Measurements from ENCODE around the gene UNC5A.
"Not testable (repeated sequence)": the region's sequence is repeated elsewhere in the genome, so short reads cannot be mapped to it uniquely, and the experiment has no call there.

UNC5A gene

DNA sequence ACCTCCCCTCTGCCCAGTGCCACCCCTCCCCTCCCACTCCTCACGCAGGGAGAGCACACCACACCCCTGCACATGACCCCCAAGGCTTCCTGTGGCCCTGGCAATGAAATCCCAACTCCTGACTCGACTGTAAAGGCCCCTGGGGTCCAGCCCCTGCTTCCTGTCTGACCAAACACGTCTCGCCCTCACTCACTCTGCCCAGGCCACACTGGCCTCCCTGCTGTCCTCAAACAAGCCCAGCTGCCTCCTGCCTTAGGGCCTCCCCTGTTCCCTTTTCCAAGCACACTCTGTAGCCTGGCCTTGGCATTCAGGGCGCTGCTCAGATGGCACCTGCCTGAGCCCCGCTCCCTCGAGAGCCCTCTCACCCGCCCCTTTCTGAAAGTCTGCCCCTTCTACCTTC lies 46.4 kb downstream of the UNC5A start:
- H3K27ac ChIP-seq, result no peak overlapping the region
- no peak overlapping the region for H3K4me3 ChIP-seq

DNA sequence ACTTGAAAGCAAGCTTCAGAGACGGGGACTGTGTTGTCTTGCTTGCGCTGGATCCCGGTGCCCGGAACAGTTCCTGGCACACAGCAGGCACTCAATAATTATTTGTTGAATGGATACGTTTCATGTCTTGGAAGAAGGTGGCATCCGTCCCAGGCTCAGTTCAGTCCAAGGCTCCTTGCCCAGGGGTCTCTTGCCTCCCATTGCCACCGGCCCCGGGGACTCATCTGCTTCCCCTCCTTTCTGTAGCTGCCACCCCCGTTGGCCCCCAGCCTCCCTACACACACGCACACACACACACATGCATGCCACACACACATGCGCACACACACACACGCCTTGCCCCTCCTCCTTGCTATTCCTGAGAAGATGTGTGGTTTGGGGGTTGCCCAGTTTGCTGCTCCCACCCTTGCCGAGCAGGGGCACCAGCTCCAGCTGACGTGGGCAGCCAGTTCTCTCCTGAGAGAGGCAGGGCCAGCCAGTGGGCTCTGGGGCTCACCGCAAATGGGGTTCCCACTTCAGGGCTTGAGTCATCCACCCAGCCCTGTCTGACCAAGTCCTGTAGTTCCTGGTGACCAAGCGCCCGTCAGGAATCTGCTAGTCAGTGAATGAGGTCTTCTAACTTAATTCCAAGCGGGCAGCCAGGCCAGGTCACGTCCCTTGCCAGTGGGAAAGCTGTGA lies 47.0 kb downstream of the UNC5A start:
- no peak overlapping the region for H3K4me3 ChIP-seq

DNA sequence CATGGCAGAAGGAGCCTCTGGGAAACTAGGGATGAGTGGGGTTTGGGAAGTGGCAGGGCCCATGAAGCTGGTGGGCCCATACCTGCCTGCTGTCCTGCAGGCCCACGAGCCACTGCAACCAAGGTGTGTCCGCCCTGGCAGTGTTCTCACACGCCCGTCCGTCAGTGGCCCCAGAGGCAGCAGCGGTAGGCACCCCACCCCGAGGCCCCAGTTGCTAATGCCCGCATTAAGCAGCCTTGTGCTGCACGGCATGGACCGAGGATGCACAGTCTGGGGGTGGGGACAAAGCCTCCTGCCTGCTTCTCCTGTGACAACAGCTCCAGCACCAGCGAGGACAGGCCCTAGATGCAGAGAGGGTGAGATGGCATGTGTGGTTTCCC lies 47.5 kb downstream of the UNC5A start:
- Histone ChIP-seq H3K27ac (no peak overlapping the region), H3K4me3 (no peak overlapping the region)

More for the DNA sequence above, 47.0 kb downstream of the UNC5A start:
- H3K27ac ChIP-seq, result no peak overlapping the region

DNA sequence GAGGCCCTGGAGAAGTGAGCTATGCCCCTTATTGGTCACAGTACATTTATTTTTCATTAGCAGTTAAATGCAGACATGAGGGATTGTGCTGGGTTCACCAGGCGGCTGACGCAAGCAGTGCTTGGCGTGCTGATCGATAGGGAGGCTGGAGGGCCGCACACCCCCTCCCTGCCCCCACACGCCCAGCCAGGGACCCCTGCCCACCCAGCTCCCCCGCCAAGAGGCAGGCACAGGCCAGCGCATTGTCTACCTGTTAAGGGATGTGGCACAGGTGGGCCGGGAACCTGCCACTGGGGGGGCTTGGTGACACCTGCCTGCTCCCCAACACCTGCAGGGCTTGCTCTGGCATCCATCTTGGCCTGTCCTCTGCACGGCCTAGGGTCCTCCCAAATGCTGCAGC lies 49.6 kb downstream of the UNC5A start:
- H3K4me3 ChIP-seq, result no peak overlapping the region
- no peak overlapping the region for H3K27ac ChIP-seq

DNA sequence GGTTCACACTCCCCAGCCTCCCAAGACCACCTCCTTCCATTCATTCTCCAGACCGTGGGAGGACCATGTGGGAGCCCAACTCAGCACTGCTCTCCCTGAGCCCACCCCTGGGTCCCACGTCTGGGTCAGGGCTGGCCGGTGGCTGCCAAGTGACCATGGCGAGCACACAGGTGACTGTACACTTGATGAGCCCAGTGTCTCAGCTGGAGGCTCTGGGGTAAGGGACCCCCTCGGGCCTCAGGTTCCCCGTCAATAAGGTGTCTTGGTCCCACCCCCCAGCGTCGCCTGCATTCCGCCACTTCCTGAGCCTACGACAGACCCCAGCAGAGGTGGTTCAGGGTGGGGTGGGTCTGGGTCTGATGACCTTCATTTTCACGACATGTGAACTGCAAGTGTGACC lies 50.0 kb downstream of the UNC5A start:
- H3K4me3 ChIP-seq, result no peak overlapping the region

DNA sequence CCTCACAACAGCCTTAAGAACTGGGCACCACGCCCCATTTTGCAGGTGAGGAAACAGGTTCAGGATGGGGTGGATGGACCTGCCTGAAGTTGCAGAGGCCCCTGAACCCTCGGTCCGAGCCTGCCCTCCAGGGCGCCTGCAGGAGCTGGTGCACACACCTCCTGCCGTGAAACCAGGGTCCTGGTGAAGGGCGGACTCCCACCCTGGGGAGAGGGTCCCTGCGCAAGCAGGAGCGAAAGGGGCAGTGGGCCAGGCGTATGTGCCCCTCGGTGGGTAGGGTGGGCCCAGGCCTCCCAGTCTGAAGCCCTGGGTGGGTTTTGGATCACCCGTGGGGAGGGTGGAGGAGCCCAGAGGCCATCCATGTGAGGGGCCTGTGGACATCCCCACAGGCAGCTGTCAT lies 50.9 kb downstream of the UNC5A start:
- Histone ChIP-seq H3K27ac (no peak overlapping the region), H3K4me3 (no peak overlapping the region)

More for the DNA sequence above, 50.0 kb downstream of the UNC5A start:
- no peak overlapping the region for H3K27ac ChIP-seq

DNA sequence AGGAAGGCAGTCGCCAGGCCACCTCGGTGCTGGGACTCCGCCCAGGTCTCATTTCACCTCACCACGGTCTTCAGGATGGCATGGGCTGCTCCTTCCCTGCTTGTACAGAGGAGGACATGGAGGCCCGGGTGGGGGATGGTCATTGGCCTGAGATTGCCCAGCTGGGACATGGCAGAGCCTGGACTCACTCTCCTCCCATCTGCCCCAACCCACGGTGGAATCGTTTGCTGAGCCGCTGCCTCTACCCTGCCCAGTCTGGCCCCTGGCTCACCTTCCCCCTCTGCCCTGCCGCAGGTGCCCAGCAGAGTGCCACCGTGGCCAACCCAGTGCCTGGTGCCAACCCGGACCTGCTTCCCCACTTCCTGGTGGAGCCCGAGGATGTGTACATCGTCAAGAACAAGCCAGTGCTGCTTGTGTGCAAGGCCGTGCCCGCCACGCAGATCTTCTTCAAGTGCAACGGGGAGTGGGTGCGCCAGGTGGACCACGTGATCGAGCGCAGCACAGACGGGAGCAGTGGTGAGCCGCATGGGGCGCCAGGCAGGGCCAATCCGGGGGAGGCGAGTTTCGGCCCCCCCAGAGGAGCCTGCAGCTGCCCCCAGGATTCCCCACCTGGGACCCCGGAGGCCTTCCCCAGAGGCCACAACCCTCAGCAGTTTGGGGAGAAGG lies 52.1 kb downstream of the UNC5A start:
- Histone ChIP-seq H3K27ac (no peak overlapping the region), H3K4me3 (no peak overlapping the region)

DNA sequence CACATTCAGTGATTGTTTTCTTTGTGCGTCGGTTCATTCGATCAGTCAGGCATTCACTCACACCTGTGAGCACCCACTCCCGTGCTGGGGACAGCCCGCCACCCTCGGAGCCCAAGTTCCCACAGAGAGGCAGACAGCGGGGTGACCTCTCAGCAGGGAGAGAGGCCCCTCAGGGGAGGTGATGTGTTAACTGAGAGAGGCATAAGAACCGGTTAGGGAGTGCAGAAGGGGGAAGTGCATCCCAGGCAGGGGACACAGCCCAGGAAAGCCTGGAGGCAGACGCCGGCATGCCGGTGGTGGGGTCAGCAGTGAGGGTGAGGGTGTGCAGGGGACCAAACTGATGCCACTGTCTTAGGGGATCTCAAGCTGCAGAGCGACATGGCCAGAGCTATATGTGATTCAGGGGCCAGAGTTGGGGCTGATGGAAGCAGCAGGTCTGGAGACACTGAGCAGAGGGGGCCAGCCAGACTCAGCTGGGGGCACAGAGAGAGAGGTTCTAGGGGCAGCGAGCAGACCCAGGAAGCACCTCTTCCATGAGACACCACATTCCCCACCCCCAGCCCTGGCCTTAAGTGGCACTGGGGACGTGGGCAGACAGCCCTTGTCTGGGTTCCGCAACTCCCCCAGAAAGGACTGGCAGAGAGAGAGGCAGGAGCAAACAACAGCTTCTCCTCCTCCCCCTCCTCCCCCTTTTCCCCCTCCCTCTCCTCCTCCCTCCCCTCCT lies 52.8 kb downstream of the UNC5A start:
- no peak overlapping the region for H3K4me3 ChIP-seq
- no peak overlapping the region for H3K27ac ChIP-seq

DNA sequence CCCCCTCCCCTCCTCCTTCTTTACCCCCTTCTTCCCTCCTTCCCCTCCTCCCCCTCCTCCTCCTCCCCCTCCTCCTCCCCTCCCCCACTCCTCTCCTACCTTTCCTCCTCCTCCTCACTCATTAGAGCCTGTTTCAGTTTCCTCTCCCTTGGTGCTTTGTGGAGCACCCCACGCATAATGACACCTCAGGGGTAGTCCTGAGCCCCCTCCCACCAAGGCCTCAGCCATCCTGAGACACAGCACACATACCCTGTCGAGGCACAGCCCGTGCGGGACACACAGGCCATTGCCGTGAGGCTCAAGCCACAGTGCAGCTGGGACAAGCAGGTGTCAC lies 53.4 kb downstream of the UNC5A start:
- no peak overlapping the region for H3K4me3 ChIP-seq
- no peak overlapping the region for H3K27ac ChIP-seq

DNA sequence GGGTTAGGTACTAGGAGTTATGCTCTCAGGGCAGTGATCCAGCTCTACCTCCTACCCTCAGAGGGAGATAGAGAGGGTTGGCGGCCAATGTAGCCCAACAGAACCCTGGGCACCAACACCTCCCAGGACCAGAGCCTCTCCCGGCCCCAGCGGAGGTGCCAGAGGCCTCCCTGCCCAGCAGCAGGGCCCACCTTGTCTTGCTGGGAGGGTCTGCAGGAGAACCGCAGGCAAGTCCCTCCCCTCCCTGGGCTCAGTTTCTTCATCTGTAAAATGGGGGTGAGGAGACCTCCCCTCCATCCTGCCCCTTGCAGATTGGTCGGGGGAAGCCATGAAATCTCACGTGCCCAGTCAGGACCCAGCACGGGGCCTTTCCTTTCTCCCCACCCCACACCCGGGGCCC lies 54.4 kb downstream of the UNC5A start:
- no peak overlapping the region for H3K4me3 ChIP-seq
- no peak overlapping the region for H3K27ac ChIP-seq

DNA sequence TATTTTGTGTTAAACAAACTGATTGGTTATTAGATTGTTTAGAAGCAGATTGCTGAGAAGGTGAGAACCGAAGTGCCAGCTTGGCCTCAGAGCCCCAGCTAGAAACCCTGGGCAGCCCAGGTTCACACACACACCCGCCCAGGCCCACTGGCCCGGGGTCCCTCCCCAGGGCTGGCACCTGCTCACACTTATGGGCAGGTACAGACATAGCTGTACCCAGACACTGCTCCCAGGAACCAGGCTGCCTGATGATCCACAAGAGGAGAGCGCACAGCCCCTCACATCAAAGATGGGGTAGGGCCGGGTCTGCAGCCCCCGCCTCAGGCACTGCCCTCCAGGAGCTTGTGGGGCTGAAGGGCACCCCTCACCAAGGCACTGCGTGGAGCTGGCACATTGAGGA lies 55.6 kb downstream of the UNC5A start:
- H3K27ac ChIP-seq, result no peak overlapping the region
- H3K4me3 ChIP-seq, result no peak overlapping the region

DNA sequence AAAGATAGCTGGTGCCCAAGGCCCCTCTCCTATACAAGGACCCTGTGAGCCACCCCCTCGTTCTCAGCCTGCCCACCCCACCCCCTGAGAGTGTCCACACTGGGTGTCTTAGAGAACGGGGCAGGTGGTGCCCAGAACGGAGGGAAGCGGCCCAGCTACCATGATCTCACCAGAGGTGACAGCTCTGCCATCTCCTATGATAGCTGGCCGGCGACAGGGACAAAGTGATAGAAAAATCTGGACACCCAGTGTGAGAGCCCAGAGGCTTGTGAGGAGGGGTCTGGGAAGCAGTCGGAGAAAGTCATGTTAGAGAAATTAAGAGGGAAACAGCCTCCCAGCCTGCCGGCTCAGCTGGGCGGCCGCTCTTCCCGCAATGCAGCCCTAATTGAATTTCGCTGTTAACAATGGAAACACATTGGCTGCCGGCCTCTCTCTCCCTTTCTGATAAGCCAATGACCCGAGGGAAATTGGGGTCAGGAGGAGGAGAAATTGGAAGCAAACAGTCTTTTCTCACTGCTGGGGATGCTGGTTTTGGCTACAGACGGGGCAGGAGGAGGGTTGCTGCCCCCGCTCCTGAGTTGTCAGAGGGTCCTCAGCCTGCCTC lies 56.5 kb downstream of the UNC5A start:
- H3K4me3 ChIP-seq, result no peak overlapping the region
- H3K27ac ChIP-seq, result no peak overlapping the region

DNA sequence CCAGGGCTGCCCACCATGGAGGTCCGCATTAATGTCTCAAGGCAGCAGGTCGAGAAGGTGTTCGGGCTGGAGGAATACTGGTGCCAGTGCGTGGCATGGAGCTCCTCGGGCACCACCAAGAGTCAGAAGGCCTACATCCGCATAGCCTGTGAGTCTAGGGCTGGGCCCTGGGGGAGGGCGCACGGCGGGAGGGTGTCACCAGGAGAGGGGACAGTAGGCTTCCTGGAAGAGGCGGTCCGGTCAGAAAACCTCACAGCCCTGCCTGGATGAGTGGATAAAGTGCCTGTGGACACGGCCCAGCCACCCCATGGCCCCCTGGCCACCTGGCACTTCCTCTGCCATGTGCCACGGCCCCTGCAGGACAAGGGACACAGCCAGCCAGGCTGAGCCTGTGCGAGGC lies 57.8 kb downstream of the UNC5A start:
- H3K4me3 ChIP-seq, result no peak overlapping the region

DNA sequence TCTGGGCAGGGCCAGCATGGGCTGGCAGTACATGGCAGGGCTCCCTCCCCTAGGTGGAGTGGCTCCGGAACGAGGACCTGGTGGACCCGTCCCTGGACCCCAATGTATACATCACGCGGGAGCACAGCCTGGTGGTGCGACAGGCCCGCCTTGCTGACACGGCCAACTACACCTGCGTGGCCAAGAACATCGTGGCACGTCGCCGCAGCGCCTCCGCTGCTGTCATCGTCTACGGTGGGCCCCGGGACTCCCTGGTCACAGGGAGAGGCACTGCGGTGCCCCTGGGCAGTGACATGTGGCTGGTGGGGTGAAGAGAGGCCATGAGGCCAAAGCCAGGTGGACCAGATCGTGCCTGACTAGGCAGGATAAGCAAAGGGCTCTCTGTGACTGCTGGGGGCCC lies 58.4 kb downstream of the UNC5A start:
- H3K4me3 ChIP-seq, result no peak overlapping the region
- H3K27ac ChIP-seq, result no peak overlapping the region

More for the DNA sequence above, 57.8 kb downstream of the UNC5A start:
- H3K27ac ChIP-seq, result no peak overlapping the region

DNA sequence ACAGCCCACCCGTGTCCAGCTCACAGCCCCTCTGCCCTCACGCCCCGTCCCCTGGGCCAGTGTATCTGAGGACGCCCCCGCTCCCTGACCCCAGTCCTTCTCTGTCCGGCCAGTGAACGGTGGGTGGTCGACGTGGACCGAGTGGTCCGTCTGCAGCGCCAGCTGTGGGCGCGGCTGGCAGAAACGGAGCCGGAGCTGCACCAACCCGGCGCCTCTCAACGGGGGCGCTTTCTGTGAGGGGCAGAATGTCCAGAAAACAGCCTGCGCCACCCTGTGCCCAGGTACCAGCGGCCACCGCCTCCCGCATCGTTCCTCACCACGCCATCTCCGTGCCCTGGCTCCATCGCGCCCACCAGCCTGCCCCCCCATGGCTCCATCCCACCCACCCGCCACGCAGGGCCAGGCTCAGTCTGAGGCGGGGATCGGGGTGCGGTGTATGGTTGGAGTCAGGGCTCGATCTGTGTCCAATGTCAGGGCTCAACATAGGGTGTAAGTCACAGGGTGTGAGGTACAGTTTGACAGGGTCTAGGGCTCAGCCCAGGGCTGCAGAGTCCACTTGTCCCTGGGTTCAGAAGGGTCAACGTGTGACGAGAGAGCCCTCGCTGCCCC lies 59.2 kb downstream of the UNC5A start:
- H3K4me3 ChIP-seq, result no peak overlapping the region

DNA sequence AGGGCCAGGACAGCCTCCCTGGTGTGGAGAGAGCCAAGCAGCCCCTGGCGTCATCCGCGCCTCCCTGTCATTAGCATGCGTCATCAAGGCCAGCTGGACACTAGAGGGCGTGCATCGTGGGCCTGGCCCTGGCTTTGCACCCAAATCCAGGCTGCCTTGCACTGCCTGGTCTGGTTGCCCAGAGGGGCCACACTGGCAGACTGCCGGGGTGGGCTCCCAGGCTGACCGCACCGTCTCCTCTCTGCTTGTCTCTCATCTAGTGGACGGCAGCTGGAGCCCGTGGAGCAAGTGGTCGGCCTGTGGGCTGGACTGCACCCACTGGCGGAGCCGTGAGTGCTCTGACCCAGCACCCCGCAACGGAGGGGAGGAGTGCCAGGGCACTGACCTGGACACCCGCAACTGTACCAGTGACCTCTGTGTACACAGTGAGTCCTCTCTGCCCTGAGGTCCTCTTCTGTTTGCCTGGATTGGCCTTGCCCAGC lies 59.8 kb downstream of the UNC5A start:
- H3K27ac ChIP-seq, result no peak overlapping the region
- no peak overlapping the region for H3K4me3 ChIP-seq

More for the DNA sequence above, 59.2 kb downstream of the UNC5A start:
- H3K27ac ChIP-seq, result no peak overlapping the region

DNA sequence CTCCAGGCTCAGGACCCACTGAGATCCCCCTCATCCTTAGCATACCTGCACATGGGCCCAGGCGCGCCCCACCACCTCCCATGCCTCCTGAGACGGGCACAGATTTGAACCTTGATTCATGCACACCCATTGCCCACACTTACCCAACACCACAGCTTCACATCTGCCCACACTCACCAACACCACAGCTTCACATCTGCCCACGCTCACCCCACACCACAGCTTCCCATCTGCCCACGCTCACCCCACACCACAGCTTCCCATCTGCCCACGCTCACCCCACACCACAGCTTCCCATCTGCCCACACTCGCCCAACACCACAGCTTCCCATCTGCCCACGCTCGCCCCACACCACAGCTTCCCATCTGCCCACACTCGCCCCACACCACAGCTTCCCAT lies 60.3 kb downstream of the UNC5A start:
- H3K27ac ChIP-seq, H3K4me3 ChIP-seq: not testable (repeated sequence)

DNA sequence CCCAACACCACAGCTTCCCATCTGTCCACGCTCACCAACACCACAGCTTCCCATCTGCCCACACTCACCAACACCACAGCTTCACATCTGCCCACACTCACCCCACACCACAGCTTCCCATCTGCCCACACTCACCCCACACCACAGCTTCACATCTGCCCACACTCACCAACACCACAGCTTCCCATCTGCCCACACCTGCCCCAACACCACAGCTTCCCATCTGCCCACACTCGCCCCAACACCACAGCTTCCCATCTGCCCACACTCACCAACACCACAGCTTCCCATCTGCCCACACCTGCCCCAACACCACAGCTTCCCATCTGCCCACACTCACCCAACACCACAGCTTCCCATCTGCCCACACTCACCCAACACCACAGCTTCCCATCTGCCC lies 62.2 kb downstream of the UNC5A start:
- H3K27ac ChIP-seq, H3K4me3 ChIP-seq: not testable (repeated sequence)

DNA sequence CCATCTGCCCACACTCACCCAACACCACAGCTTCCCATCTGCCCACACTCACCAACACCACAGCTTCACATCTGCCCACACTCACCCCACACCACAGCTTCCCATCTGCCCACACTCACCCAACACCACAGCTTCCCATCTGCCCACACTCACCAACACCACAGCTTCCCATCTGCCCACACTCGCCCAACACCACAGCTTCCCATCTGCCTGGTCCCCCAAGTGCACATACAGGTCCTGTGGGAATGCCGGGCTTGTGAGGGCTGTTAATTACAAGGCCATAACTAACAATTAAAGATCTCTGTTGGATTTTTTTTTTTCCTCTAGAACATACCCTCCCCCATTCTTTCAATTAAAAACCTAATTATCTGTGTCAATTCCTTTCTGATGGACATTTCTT lies 62.7 kb downstream of the UNC5A start:
- H3K4me3 ChIP-seq, H3K27ac ChIP-seq: not testable (repeated sequence)

DNA sequence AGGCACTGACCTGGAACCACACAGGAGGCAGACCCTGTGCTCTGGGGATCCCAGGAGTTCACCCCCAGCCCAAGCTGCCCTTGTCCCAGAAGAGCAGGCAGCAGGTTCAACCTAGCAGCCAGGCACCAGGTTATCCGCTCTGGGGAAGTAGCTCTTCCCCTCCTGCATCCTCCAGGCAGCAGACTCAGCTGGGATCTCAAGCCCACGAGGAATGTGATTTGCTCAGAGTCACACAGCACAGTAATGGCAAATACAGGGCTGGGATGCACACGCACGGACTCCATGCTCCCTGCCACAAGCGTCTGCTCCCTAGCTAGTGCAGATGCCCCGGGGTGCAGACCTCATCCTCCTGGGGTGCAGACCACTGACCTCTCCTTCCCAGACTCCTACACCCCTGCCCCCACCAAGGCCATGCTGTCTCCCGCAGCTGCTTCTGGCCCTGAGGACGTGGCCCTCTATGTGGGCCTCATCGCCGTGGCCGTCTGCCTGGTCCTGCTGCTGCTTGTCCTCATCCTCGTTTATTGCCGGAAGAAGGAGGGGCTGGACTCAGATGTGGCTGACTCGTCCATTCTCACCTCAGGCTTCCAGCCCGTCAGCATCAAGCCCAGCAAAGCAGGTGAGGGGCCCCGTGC lies 63.3 kb downstream of the UNC5A start:
- Histone ChIP-seq H3K27ac (no peak overlapping the region), H3K4me3 (no peak overlapping the region)
